AG10803 (cell line): ENCODE results near the gene FAXC.
"Not testable (repeated sequence)": the region's sequence is repeated elsewhere in the genome, so short reads cannot be mapped to it uniquely, and the experiment has no call there.

ENCODE experiments used
- DNase-seq: peaks from one replicate; pipeline ENCODE4 v3.0.0; 2010; ENCODE audit warnings: low read depth
- H3K4me3 ChIP-seq: 2 replicates; pipeline ENCODE4 v1.5.1; 2011; ENCODE audit warnings: mild to moderate bottlenecking, low read length, control low read depth
- CTCF ChIP-seq: conservative IDR thresholded peaks from 2 replicates; pipeline ENCODE4 v1.5.1; 2011; ENCODE audit warnings: mild to moderate bottlenecking, low read length, control low read depth, inconsistent platforms

Gene FAXC

GRCh38 chr6:99270826-99271225 is 78.6 kb downstream of the FAXC start:
- H3K4me3 ChIP-seq, result no peak overlapping the region
- no peak for TF ChIP-seq CTCF
- DNase-seq, result no peak

GRCh38 chr6:99270030-99270429 is 79.4 kb downstream of the FAXC start:
- no peak for DNase-seq
- no peak overlapping the region for H3K4me3 ChIP-seq
- TF ChIP-seq CTCF, result no peak

GRCh38 chr6:99269207-99269606 is 80.3 kb downstream of the FAXC start:
- H3K4me3 ChIP-seq, result no peak overlapping the region
- DNase-seq, result no peak
- TF ChIP-seq CTCF, result no peak

- DNase-seq, H3K4me3 ChIP-seq: not testable (repeated sequence)
Observed at GRCh38 chr6:99266996-99267395, 82.5 kb downstream of the FAXC start.

- DNase-seq, result not testable (repeated sequence)
Observed at GRCh38 chr6:99265447-99265846, 84.0 kb downstream of the FAXC start.

GRCh38 chr6:99254616-99255550 is 94.6 kb downstream of the FAXC start:
- no peak for TF ChIP-seq CTCF

More at GRCh38 chr6:99265447-99265846, 84.0 kb downstream of the FAXC start:
- H3K4me3 ChIP-seq, result not testable (repeated sequence)

GRCh38 chr6:99253271-99253670 is 96.2 kb downstream of the FAXC start:
- H3K4me3 ChIP-seq, result no peak overlapping the region
- DNase-seq, result no peak
- TF ChIP-seq CTCF, result no peak

More at GRCh38 chr6:99254616-99255550, 94.6 kb downstream of the FAXC start:
- DNase-seq, result no peak
- H3K4me3 ChIP-seq, result no peak overlapping the region

- no peak for DNase-seq
- TF ChIP-seq CTCF, result no peak
- H3K4me3 ChIP-seq, result no peak overlapping the region
Observed at GRCh38 chr6:99252421-99252820, 97.1 kb downstream of the FAXC start.
